ENCODE measurements around the gene FNDC3B.

Gene FNDC3B

GRCh38 chr3:172373912-172374311 lies 334.5 kb downstream of the FNDC3B start:
- Histone ChIP-seq H4K20me1 (ENCODE audit: insufficient read depth, low read length) (no peaks in the 10 kb centered on the region), H3K4me2 (ENCODE audit: low read length) (no peak overlapping the region)

GRCh38 chr3:172375206-172375850 lies 335.9 kb downstream of the FNDC3B start:
- Histone ChIP-seq H3K4me2 (ENCODE audit: low read length) (no peak overlapping the region), H3K9me3 (ENCODE audit: insufficient read depth, low read length) (no peaks in the 10 kb centered on the region), H3K4me1 (ENCODE audit: low read length) (no peaks in the 10 kb centered on the region), H3K27ac (ENCODE audit: low read length) (no peak overlapping the region), H2AFZ (ENCODE audit: low read depth, low read length) (no peak overlapping the region), H3K4me3 (ENCODE audit: low read length) (no peak overlapping the region), H3K9ac (ENCODE audit: low read length) (no peak overlapping the region), H4K20me1 (ENCODE audit: insufficient read depth, low read length) (no peaks in the 10 kb centered on the region), H3K27me3 (ENCODE audit: low read depth, low read length) (no peaks in the 10 kb centered on the region), H3K79me2 (ENCODE audit: low read length) (no peaks in the 10 kb centered on the region), H3K36me3 (replicated peaks; ENCODE audit: low read depth, low read length) (peaks cover 3% of the 10 kb centered on the region)
- no peak for TF ChIP-seq EZH2phosphoT487 (IDR thresholded peaks at IDR 0.05; ENCODE audit: low read depth)
- no peak for TF ChIP-seq CTCF (IDR thresholded peaks at IDR 0.05; ENCODE audit: low read depth, low read length)

More at GRCh38 chr3:172373912-172374311, 334.5 kb downstream of the FNDC3B start:
- H3K9ac ChIP-seq (ENCODE audit: low read length), result no peak overlapping the region
- H3K79me2 ChIP-seq (ENCODE audit: low read length), result no peaks in the 10 kb centered on the region
- no peak overlapping the region for H2AFZ ChIP-seq (ENCODE audit: low read depth, low read length)
- no peak overlapping the region for H3K4me3 ChIP-seq (ENCODE audit: low read length)
- H3K27me3 ChIP-seq (ENCODE audit: low read depth, low read length), result no peaks in the 10 kb centered on the region
- no peaks in the 10 kb centered on the region for H3K9me3 ChIP-seq (ENCODE audit: insufficient read depth, low read length)
- TF ChIP-seq EZH2phosphoT487 (IDR thresholded peaks at IDR 0.05; ENCODE audit: low read depth), result no peak
- TF ChIP-seq CTCF (IDR thresholded peaks at IDR 0.05; ENCODE audit: low read depth, low read length), result no peak
- no peak overlapping the region for H3K27ac ChIP-seq (ENCODE audit: low read length)
- H3K4me1 ChIP-seq (ENCODE audit: low read length), result no peaks in the 10 kb centered on the region
- H3K36me3 ChIP-seq (replicated peaks; ENCODE audit: low read depth, low read length), result no peaks in the 10 kb centered on the region

GRCh38 chr3:172376402-172376801 lies 337.0 kb downstream of the FNDC3B start:
- H3K27me3 ChIP-seq (ENCODE audit: low read depth, low read length), result no peaks in the 10 kb centered on the region
- H3K4me3 ChIP-seq (ENCODE audit: low read length), result no peak overlapping the region
- no peak overlapping the region for H3K4me2 ChIP-seq (ENCODE audit: low read length)
- no peak overlapping the region for H3K9ac ChIP-seq (ENCODE audit: low read length)
- no peak overlapping the region for H3K27ac ChIP-seq (ENCODE audit: low read length)
- H3K79me2 ChIP-seq (ENCODE audit: low read length), result no peaks in the 10 kb centered on the region
- no peak overlapping the region for H2AFZ ChIP-seq (ENCODE audit: low read depth, low read length)
- no peaks in the 10 kb centered on the region for H3K9me3 ChIP-seq (ENCODE audit: insufficient read depth, low read length)
- H3K4me1 ChIP-seq (ENCODE audit: low read length), result no peaks in the 10 kb centered on the region
- TF ChIP-seq EZH2phosphoT487 (IDR thresholded peaks at IDR 0.05; ENCODE audit: low read depth) (no peak), CTCF (IDR thresholded peaks at IDR 0.05; ENCODE audit: low read depth, low read length) (no peak)
- H3K36me3 ChIP-seq (replicated peaks; ENCODE audit: low read depth, low read length), result peaks cover 3% of the 10 kb centered on the region
- no peaks in the 10 kb centered on the region for H4K20me1 ChIP-seq (ENCODE audit: insufficient read depth, low read length)

- no peak overlapping the region for H3K27ac ChIP-seq (ENCODE audit: low read length)
- peaks cover 3% of the 10 kb centered on the region for H3K36me3 ChIP-seq (replicated peaks; ENCODE audit: low read depth, low read length)
- no peaks in the 10 kb centered on the region for H3K79me2 ChIP-seq (ENCODE audit: low read length)
- H3K27me3 ChIP-seq (ENCODE audit: low read depth, low read length), result no peaks in the 10 kb centered on the region
- no peak overlapping the region for H2AFZ ChIP-seq (ENCODE audit: low read depth, low read length)
- H3K4me2 ChIP-seq (ENCODE audit: low read length), result no peak overlapping the region
- TF ChIP-seq CTCF (IDR thresholded peaks at IDR 0.05; ENCODE audit: low read depth, low read length) (no peak), EZH2phosphoT487 (IDR thresholded peaks at IDR 0.05; ENCODE audit: low read depth) (no peak)
- H3K9ac ChIP-seq (ENCODE audit: low read length), result no peak overlapping the region
- H3K9me3 ChIP-seq (ENCODE audit: insufficient read depth, low read length), result no peaks in the 10 kb centered on the region
- H4K20me1 ChIP-seq (ENCODE audit: insufficient read depth, low read length), result no peaks in the 10 kb centered on the region
- H3K4me1 ChIP-seq (ENCODE audit: low read length), result no peaks in the 10 kb centered on the region
- H3K4me3 ChIP-seq (ENCODE audit: low read length), result no peak overlapping the region
Observed at GRCh38 chr3:172376881-172377280, 337.5 kb downstream of the FNDC3B start.

Data from OCI-LY3 (cell line).